Endothelial cell of umbilical vein (primary cell): ENCODE data around the gene AP1G2. TPM values are rescaled to one million over a fixed set of nuclear protein-coding genes. Genes with fewer than 3 reads are reported as not detected.
"Not testable (repeated sequence)": the region's sequence is repeated elsewhere in the genome, so short reads cannot be mapped to it uniquely, and the experiment has no call there.

Experiments
- BruUV-seq: library from RNA; stranded (reverse); fragments of 400-500 nt; replicated peaks from 2 replicates; lab custom pipeline; 2021; lab: Mats Ljungman, UMichigan
- CTCF ChIA-PET: fragments of 300-600, 350-600 bp; sonication (Branson Sonifier 250); formaldehyde crosslinking; loops from one replicate; lab custom pipeline; 2021; ENCODE audit warnings: antibody characterized with exemption, inconsistent platforms; lab: Charles Lee
- POLR2A ChIA-PET: fragments of 300-600, 350-600 bp; sonication (Branson Sonifier 250); formaldehyde crosslinking; loops from one replicate; lab custom pipeline; 2021; ENCODE audit warnings: antibody characterized with exemption, inconsistent platforms; lab: Charles Lee
- DNase-seq: peaks from one replicate; pipeline ENCODE4 v3.0.0-alpha.2; 2011; ENCODE audit warnings: low read depth, low spot score
- FAIRE-seq: peaks from 2 replicates; lab custom pipeline; 2011; peaks lifted over from hg19 to GRCh38; lab: Jason Lieb, UNC
- H2AFZ ChIP-seq: 2 replicates; pipeline ENCODE4 v1.6.0; 2012; ENCODE audit warnings: low read depth, low read length, control low read depth, inconsistent platforms
- H3K27ac ChIP-seq: 2 replicates; pipeline ENCODE4 v1.5.1; 2011; ENCODE audit warnings: low read depth, mild to moderate bottlenecking, control low read depth, low read length, moderate library complexity; ENCODE audit not compliant: insufficient read depth
- H3K27me3 ChIP-seq, 2 experiments: 2 replicates each; pipeline versions ENCODE4 v1.6.0 to v1.6.1; 2011; ENCODE audit warnings: low read length in 2 of 2, mixed read lengths in 1 of 2; ENCODE audit not compliant: control insufficient read depth in 2 of 2, insufficient read depth in 2 of 2
- H3K36me3 ChIP-seq, 2 experiments: 2 replicates in 1 of 2; 3 replicates in 1 of 2; pipeline ENCODE4 v1.5.1; 2011; ENCODE audit warnings: low read length in 2 of 2, mild to moderate bottlenecking in 1 of 2, moderate library complexity in 1 of 2; ENCODE audit not compliant: control insufficient read depth in 2 of 2, insufficient read depth in 2 of 2; ENCODE audit errors: extremely low read depth in 1 of 2
- H3K4me1 ChIP-seq: 3 replicates; pipeline ENCODE4 v1.5.1; 2011; ENCODE audit warnings: mild to moderate bottlenecking, low read length; ENCODE audit not compliant: control insufficient read depth, insufficient read depth; ENCODE audit errors: extremely low read depth
- H3K4me2 ChIP-seq: 2 replicates; pipeline ENCODE4 v1.6.1; 2011; ENCODE audit warnings: low read length, control low read depth, mixed read lengths; ENCODE audit not compliant: insufficient read depth
- H3K4me3 ChIP-seq, 3 experiments: fragments of 200-600 bp in 1 of 3; sonication (generic), shearing (Covaris generic) in 1 of 3; replicated peaks in 1 of 3; 2 replicates each; pipeline ENCODE4 v1.5.1; 2011 to 2016; ENCODE audit warnings: control low read depth in 3 of 3, low read length in 3 of 3, mild to moderate bottlenecking in 2 of 3, inconsistent platforms in 1 of 3, low read depth in 1 of 3, moderate library complexity in 1 of 3; ENCODE audit not compliant: insufficient read depth in 1 of 3
- H3K79me2 ChIP-seq: 2 replicates; pipeline ENCODE4 v1.6.0; 2012; ENCODE audit warnings: low read length, inconsistent platforms; ENCODE audit not compliant: control insufficient read depth, insufficient read depth
- H3K9ac ChIP-seq: replicated peaks from 2 replicates; pipeline ENCODE3; 2011; ENCODE audit warnings: low read length, control low read depth; ENCODE audit not compliant: insufficient read depth; ENCODE audit errors: extremely low read depth
- H3K9me1 ChIP-seq: replicated peaks from 3 replicates; pipeline ENCODE4 v1.6.0; 2011; ENCODE audit warnings: mild to moderate bottlenecking, low read length; ENCODE audit not compliant: control insufficient read depth, insufficient read depth; ENCODE audit errors: extremely low read depth
- H3K9me3 ChIP-seq: replicated peaks from 2 replicates; pipeline ENCODE4 v1.5.1; 2012; ENCODE audit warnings: low read length, inconsistent platforms; ENCODE audit not compliant: control insufficient read depth, insufficient read depth
- H4K20me1 ChIP-seq: replicated peaks from 2 replicates; pipeline ENCODE3; 2011; ENCODE audit warnings: mild to moderate bottlenecking, low read length; ENCODE audit not compliant: control insufficient read depth, insufficient read depth; ENCODE audit errors: extremely low read depth
- EZH2 ChIP-seq: IDR thresholded peaks from 2 replicates; pipeline ENCODE4 v1.6.1; 2012; ENCODE audit warnings: borderline replicate concordance, low read depth, mild to moderate bottlenecking, moderate library complexity, low read length, inconsistent platforms; ENCODE audit not compliant: severe bottlenecking
- FOS ChIP-seq: IDR thresholded peaks from 2 replicates; pipeline ENCODE4 v1.6.1; 2011; ENCODE audit warnings: mild to moderate bottlenecking, low read length, moderate library complexity, borderline replicate concordance; ENCODE audit not compliant: insufficient read depth
- GATA2 ChIP-seq: IDR thresholded peaks from 2 replicates; pipeline ENCODE4 v1.7.0; 2011; ENCODE audit warnings: low read depth, mild to moderate bottlenecking, moderate library complexity, mixed read lengths, low read length; ENCODE audit not compliant: insufficient read length, insufficient read depth
- JUN ChIP-seq: IDR thresholded peaks from 2 replicates; pipeline ENCODE4 v1.6.1; 2011; ENCODE audit warnings: borderline replicate concordance, low read depth; ENCODE audit not compliant: insufficient read length, insufficient read depth
- MAX ChIP-seq: IDR thresholded peaks from 2 replicates; pipeline ENCODE4 v1.6.1; 2011; ENCODE audit not compliant: insufficient read depth, insufficient read length
- MYC ChIP-seq: IDR thresholded peaks from one replicate; pipeline ENCODE4 v1.6.1; 2011; ENCODE audit warnings: mild to moderate bottlenecking, low read depth, low read length
- POLR2A ChIP-seq: IDR thresholded peaks from 2 replicates; pipeline ENCODE4 v1.6.1; 2012; ENCODE audit warnings: low read depth, mild to moderate bottlenecking, control low read depth, low read length
- POLR2AphosphoS5 ChIP-seq: IDR thresholded peaks from 2 replicates; pipeline ENCODE4 v1.6.1; 2012; ENCODE audit warnings: low read depth, mild to moderate bottlenecking, control low read depth, low read length, moderate library complexity; ENCODE audit not compliant: insufficient read depth
- dilution Hi-C: fragments of 300-500 bp; cut with MboI; formaldehyde crosslinking; loops from one replicate; pipeline ENCODE4 v1.15.0; 2019; ENCODE audit warnings: low sequenced_read_pairs; ENCODE audit not compliant: extremely low pct_ligation_motif_present
- intact Hi-C: fragments of 100-400 bp; cut with micrococcal nuclease; formaldehyde crosslinking; loops from one replicate; pipeline ENCODE4 v1.10.0; 2022
- polyA plus RNA-seq, 4 experiments: library from polyadenylated mRNA; depleted of rRNA in 3 of 4; stranded (reverse) in 3 of 4; unstranded in 1 of 4; fragments of >200 nt; gene quantifications; 2 replicates each; pipeline versions ENCODE4 v1.2.1 to v1.2.3, GENCODE V29; 2011 to 2012; ENCODE audit warnings: missing spikeins in 1 of 4
- total RNA-seq: library from RNA; stranded (reverse); gene quantifications from 2 replicates; pipeline ENCODE4 v1.2.3, GENCODE V29; 2021
- TF ChIP-seq, protein P1 (sequence below), 2 donors: IDR thresholded peaks; 1 replicate in 1 of 2; 2 replicates in 1 of 2; pipeline ENCODE4 v1.5.1; 2011; ENCODE audit warnings: low read length in 2 of 2, mild to moderate bottlenecking in 2 of 2, moderate library complexity in 2 of 2, control low read depth in 1 of 2, inconsistent platforms in 1 of 2, low read depth in 1 of 2; ENCODE audit not compliant: insufficient read depth in 1 of 2; ENCODE audit errors: extremely low read depth in 1 of 2

The AP1G2 gene
- total and polyA plus RNA-seq, 2 donors (not counting 3 experiments of a cell fraction or from before 2014, with no cell fraction given) = 39.0 to 55.8 TPM

DNA sequence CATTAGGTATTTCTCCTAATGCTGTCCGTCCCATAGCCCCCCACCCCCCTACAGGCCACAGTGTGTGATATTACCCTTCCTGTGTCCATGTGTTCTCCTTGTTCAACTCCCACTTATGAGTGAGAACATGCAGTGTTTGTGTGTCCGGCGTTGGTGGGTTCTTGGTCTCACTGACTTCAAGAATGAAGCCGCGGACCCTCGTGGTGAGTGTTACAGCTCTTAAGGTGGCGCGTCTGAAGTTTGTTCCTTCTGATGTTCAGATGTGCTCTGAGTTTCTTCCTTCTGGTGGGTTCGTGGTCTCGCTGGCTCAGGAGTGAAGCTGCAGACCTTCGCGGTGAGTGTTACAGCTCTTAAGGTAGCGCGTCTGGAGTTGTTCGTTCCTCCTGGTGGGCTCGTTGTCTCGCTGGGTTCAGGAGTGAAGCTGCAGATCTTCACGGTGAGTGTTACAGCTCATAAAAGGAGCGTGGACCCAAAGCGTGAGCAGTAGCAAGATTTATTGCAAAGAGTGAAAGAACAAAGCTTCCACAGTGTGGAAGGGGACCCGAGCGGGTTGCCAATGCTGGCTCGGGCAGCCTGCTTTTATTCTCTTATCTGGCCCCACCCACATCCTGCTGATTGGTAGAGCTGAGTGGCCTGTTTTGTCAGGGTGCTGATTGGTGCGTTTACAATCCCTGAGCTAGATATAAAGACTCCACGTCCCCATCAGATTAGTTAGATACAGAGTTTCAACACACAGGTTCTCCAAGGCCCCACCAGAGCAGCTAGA, 16.4 kb upstream of the AP1G2 start:
- H3K36me3 ChIP-seq, FAIRE-seq, DNase-seq, H3K27me3 ChIP-seq, H3K9me1 ChIP-seq, H3K4me2 ChIP-seq, H3K27ac ChIP-seq, POLR2A ChIA-PET, H2AFZ ChIP-seq, dilution Hi-C loops, H3K79me2 ChIP-seq, H3K9ac ChIP-seq, H4K20me1 ChIP-seq, BruUV-seq, H3K9me3 ChIP-seq, H3K4me1 ChIP-seq, intact Hi-C loops, H3K4me3 ChIP-seq: not testable (repeated sequence)
- CTCF ChIA-PET = interaction anchor here (0.9 kb wide), 1 partner anchor 82 kb away, joined by 3 read pairs; no protein-coding TSS in a partner anchor

- no peaks in the 10 kb centered on the region for H3K9me3 ChIP-seq
These were observed 15.5 kb upstream of the AP1G2 start for GRCh38 chr14:23582906-23583760.

More at GRCh38 chr14:23582906-23583760, 15.5 kb upstream of the AP1G2 start:
- intact Hi-C loops = no loop called here
- Histone ChIP-seq H3K27me3 (peaks cover 16 to 17% of the 10 kb centered on the region in 2 experiments), H3K4me1 (no peaks in the 10 kb centered on the region), H3K4me2 (no peak overlapping the region), H3K36me3 (no peaks in the 10 kb centered on the region), H3K4me3 (no peak overlapping the region), H2AFZ (no peak overlapping the region), H3K79me2 (no peaks in the 10 kb centered on the region), H4K20me1 (no peaks in the 10 kb centered on the region), H3K9me1 (no peaks in the 10 kb centered on the region), H3K9ac (no peak overlapping the region), H3K27ac (no peak overlapping the region)
- BruUV-seq = no TSS peak
- no peak for FAIRE-seq
- dilution Hi-C loops = no loop called here
- no peak for DNase-seq
- ChIA-PET CTCF (interaction anchor here (0.9 to 1.6 kb wide), 2 partner anchors 49 to 83 kb away, joined by 3 read pairs; no protein-coding TSS in a partner anchor), POLR2A (no interaction called here)
- TF ChIP-seq GATA2 (no peak), MAX (no peak), POLR2AphosphoS5 (no peak), MYC (no peak), POLR2A (no peak), EZH2 (no peak), JUN (no peak), FOS (no peak)
- TF ChIP-seq, protein P1, sequence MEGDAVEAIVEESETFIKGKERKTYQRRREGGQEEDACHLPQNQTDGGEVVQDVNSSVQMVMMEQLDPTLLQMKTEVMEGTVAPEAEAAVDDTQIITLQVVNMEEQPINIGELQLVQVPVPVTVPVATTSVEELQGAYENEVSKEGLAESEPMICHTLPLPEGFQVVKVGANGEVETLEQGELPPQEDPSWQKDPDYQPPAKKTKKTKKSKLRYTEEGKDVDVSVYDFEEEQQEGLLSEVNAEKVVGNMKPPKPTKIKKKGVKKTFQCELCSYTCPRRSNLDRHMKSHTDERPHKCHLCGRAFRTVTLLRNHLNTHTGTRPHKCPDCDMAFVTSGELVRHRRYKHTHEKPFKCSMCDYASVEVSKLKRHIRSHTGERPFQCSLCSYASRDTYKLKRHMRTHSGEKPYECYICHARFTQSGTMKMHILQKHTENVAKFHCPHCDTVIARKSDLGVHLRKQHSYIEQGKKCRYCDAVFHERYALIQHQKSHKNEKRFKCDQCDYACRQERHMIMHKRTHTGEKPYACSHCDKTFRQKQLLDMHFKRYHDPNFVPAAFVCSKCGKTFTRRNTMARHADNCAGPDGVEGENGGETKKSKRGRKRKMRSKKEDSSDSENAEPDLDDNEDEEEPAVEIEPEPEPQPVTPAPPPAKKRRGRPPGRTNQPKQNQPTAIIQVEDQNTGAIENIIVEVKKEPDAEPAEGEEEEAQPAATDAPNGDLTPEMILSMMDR (IDR thresholded peaks at IDR 0.05; ENCODE audit: extremely low read depth in 1 of 2, insufficient read depth in 1 of 2, low read depth in 1 of 2, low read length in 2 of 2) = no peak
